Measurements from ENCODE around the gene FRA10AC1. TPM values are rescaled to one million over a fixed set of nuclear protein-coding genes. Genes with fewer than 3 reads are reported as not detected.

Gene FRA10AC1
- total RNA-seq, 6 experiments from 2014 or later: 8.3 to 10.7 (median 9.2) TPM

DNA sequence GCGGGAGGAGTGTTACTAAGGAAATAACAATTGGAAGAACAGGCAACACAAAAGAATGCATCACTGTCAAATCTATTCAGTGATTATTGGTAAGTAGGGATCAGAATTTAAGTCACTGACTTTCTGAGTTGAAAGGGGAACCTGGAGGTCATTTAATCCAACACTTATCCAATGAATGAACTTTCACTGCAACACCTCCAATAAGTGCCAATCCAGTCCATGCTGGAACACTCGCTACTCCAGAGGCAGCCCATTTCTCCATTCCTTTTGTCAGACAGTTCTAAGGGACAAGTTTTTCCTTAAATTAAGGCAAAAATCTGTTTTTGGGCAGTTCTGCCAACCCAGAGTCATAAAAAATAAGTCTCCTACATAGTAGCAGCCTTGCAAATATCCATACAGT lies 29.5 kb downstream of the FRA10AC1 start:
- H3K36me3 Mint-ChIP-seq (ENCODE audit: low read depth): 0 out of 2 replicates have a peak, but pooled peaks cover 4% of the 10 kb centered on the region
- H3K27me3 Mint-ChIP-seq (ENCODE audit: insufficient read depth): no peaks in the 10 kb centered on the region
- DNase-seq: no peak
- no peak overlapping the region for H3K4me3 Mint-ChIP-seq
- H3K9me3 Mint-ChIP-seq: no peaks in the 10 kb centered on the region
- no peaks in the 10 kb centered on the region for H3K4me1 Mint-ChIP-seq (ENCODE audit: low read depth)
- no peak overlapping the region for H3K27ac Mint-ChIP-seq
- TF ChIP-seq, protein P1, sequence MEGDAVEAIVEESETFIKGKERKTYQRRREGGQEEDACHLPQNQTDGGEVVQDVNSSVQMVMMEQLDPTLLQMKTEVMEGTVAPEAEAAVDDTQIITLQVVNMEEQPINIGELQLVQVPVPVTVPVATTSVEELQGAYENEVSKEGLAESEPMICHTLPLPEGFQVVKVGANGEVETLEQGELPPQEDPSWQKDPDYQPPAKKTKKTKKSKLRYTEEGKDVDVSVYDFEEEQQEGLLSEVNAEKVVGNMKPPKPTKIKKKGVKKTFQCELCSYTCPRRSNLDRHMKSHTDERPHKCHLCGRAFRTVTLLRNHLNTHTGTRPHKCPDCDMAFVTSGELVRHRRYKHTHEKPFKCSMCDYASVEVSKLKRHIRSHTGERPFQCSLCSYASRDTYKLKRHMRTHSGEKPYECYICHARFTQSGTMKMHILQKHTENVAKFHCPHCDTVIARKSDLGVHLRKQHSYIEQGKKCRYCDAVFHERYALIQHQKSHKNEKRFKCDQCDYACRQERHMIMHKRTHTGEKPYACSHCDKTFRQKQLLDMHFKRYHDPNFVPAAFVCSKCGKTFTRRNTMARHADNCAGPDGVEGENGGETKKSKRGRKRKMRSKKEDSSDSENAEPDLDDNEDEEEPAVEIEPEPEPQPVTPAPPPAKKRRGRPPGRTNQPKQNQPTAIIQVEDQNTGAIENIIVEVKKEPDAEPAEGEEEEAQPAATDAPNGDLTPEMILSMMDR (IDR thresholded peaks at IDR 0.05): no peak

DNA sequence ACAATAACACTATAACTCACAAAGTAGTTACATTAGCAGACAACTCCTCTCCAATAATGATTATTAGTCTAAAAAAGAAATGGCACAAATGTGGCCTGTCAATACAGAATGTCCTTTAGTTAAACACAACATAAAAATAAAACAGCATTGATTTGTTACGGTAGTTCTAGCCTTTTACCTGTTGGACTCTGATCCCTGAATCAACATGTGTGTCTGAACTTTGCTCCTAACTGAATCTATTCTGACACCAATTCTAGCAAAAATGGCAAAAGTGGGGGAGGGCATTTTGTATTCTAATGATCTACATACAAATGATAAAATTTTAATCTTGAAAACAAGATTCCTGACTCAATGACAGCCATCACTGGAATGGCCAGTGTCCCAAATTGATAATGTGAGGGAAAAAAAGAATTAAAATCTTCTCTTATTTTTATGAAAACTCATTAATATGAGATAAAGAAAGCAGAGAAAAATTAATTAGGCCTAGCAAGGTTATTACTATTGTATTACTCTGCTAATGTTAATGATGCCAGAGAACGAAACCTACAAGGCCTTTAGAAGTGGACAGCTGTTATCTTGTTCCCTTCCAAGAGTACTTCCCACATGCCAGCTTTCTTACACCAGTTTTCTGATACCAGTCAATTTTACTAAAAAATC lies 30.2 kb downstream of the FRA10AC1 start:
- Mint-ChIP-seq H3K4me3 (no peak overlapping the region), H3K9me3 (no peaks in the 10 kb centered on the region)
- TF ChIP-seq, protein P1 (IDR thresholded peaks at IDR 0.05): no peak

DNA sequence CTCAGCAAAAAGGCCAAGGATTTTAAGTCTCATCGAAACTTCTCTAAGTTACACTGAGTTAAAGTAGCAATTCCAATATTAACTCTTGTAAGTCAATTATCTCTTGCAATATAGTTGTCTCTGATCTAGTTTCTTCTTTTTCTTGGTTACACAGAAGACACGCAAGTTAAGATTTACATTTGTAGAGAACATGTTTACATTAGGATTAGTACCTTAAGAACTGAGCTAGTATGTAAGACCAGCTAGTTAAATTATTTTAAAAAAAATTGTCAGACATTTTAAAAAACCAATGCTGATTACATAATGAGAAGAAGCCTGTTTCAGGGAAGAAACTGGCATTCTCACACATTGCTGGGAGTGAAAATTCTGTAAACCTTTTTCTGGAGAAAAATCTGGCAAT lies 31.4 kb downstream of the FRA10AC1 start:
- Mint-ChIP-seq H3K27ac (no peak overlapping the region), H3K27me3 (ENCODE audit: insufficient read depth) (no peaks in the 10 kb centered on the region), H3K36me3 (ENCODE audit: low read depth) (peaks cover 8% of the 10 kb centered on the region), H3K9me3 (no peaks in the 10 kb centered on the region), H3K4me1 (ENCODE audit: low read depth) (no peaks in the 10 kb centered on the region), H3K4me3 (no peak overlapping the region)
- DNase-seq: no peak
- TF ChIP-seq, protein P1 (IDR thresholded peaks at IDR 0.05): no peak

More for the DNA sequence above, 30.2 kb downstream of the FRA10AC1 start:
- no peaks in the 10 kb centered on the region for H3K27me3 Mint-ChIP-seq (ENCODE audit: insufficient read depth)
- no peaks in the 10 kb centered on the region for H3K4me1 Mint-ChIP-seq (ENCODE audit: low read depth)
- no peak for DNase-seq
- 0 out of 2 replicates have a peak, but pooled peaks cover 4% of the 10 kb centered on the region for H3K36me3 Mint-ChIP-seq (ENCODE audit: low read depth)
- H3K27ac Mint-ChIP-seq: no peak overlapping the region

DNA sequence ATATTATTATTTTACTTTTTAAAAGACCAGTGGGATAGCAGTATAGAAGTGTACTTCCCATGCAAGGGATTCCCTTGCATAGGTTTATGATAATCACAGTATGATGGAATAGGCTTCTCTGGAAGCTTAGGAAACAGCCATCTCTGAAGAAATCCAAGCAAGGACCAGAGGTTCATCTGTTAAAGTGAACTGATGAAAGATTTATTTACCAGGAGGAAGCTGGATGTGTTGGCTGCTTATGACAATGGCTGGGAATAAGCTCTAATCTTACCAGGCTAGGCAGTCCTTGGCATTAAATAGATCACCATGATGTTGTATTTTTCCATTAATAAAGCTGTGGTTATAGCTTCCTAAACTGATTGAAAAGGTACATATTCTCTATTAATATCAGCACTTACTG lies 32.0 kb downstream of the FRA10AC1 start:
- no peaks in the 10 kb centered on the region for H3K4me1 Mint-ChIP-seq (ENCODE audit: low read depth)
- no peak overlapping the region for H3K27ac Mint-ChIP-seq
- DNase-seq: no peak
- H3K9me3 Mint-ChIP-seq: no peaks in the 10 kb centered on the region
- no peak overlapping the region for H3K4me3 Mint-ChIP-seq
- TF ChIP-seq, protein P1 (IDR thresholded peaks at IDR 0.05): no peak
- no peaks in the 10 kb centered on the region for H3K27me3 Mint-ChIP-seq (ENCODE audit: insufficient read depth)
- H3K36me3 Mint-ChIP-seq (ENCODE audit: low read depth): peaks cover 13% of the 10 kb centered on the region

DNA sequence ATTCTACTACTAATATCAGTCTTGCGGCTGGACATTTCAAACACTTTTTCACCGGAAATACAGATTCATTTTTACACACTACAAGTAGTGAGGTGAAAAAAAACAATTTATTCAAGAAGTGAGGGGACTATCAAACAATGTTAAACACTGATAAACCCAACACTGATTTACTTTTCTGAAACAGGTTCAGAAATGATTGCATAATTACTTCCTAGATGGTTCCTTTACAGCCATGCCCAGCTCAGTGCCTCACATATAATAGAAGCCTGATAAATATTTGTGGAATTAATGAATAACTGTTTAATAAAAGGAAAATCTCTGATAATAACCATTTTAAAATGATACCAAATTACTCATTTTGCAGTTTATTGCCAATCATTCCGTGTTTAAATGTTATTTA lies 34.6 kb downstream of the FRA10AC1 start:
- no peak overlapping the region for H3K4me3 Mint-ChIP-seq
- H3K9me3 Mint-ChIP-seq: no peaks in the 10 kb centered on the region
- DNase-seq: no peak
- H3K27ac Mint-ChIP-seq: no peak overlapping the region
- TF ChIP-seq, protein P1 (IDR thresholded peaks at IDR 0.05): no peak
- H3K27me3 Mint-ChIP-seq (ENCODE audit: insufficient read depth): no peaks in the 10 kb centered on the region
- peaks cover 9% of the 10 kb centered on the region for H3K36me3 Mint-ChIP-seq (ENCODE audit: low read depth)
- H3K4me1 Mint-ChIP-seq (ENCODE audit: low read depth): no peaks in the 10 kb centered on the region

All from HFFc6 (cell line).